Peyer's patch (tissue), 4 donors: Measurements from ENCODE around the gene CACNG3. TPM values are rescaled to one million over a fixed set of nuclear protein-coding genes. Genes with fewer than 3 reads are reported as not detected.

ENCODE experiments used
- DNase-seq, 3 donors: peaks; one replicate each; pipeline ENCODE4 v3.0.0-alpha.2; 2017 to 2019
- H3K27ac ChIP-seq, 4 donors: fragments of 200-600 bp; sonication (generic); one replicate each; pipeline ENCODE4 v1.5.1; 2016 to 2019
- H3K27me3 ChIP-seq, 2 donors: fragments of 200-600 bp; sonication (generic); one replicate each; pipeline ENCODE4 v1.5.1; 2019
- H3K36me3 ChIP-seq, 3 donors: fragments of 200-600 bp; sonication (generic); one replicate each; pipeline ENCODE4 v1.5.1; 2016 to 2019
- H3K4me1 ChIP-seq, 4 donors: fragments of 200-600 bp; sonication (generic); one replicate each; pipeline ENCODE4 v1.5.1; 2016 to 2019
- H3K4me3 ChIP-seq, 4 donors: fragments of 200-600 bp; sonication (generic); 1 replicate in 3 of 4; 2 replicates in 1 of 4; pipeline ENCODE4 v1.5.1; 2016 to 2019; ENCODE audit warnings: mild to moderate bottlenecking in 1 of 4
- H3K9me3 ChIP-seq, 4 donors: fragments of 200-600 bp; sonication (generic); one replicate each; pipeline ENCODE4 v1.5.1; 2016 to 2019; ENCODE audit warnings: mild to moderate bottlenecking in 1 of 4
- POLR2A ChIP-seq, 2 donors: fragments of 450-650 bp; IDR thresholded peaks; one replicate each; pipeline ENCODE4 v1.5.1; 2017; ENCODE audit warnings: antibody characterized with exemption in 2 of 2, mild to moderate bottlenecking in 2 of 2, moderate library complexity in 2 of 2
- total RNA-seq, 4 donors: library from RNA; depleted of rRNA; stranded (reverse); fragments of >200 nt; gene quantifications; one replicate each; pipeline ENCODE4 v1.1.0, GENCODE V29; 2016
- TF ChIP-seq, protein P1 (sequence below), 6 experiments: fragments of 450-650 bp in 4 of 6; fragments of 200-600 bp in 2 of 6; sonication (generic) in 1 of 6; IDR thresholded peaks; one replicate each; pipeline ENCODE4 v1.5.1; 2017 to 2019; ENCODE audit warnings: antibody characterized with exemption in 6 of 6, mild to moderate bottlenecking in 3 of 6, moderate library complexity in 1 of 6

The CACNG3 gene
- total RNA-seq, 4 donors from 2014 or later, result not detected

DNA sequence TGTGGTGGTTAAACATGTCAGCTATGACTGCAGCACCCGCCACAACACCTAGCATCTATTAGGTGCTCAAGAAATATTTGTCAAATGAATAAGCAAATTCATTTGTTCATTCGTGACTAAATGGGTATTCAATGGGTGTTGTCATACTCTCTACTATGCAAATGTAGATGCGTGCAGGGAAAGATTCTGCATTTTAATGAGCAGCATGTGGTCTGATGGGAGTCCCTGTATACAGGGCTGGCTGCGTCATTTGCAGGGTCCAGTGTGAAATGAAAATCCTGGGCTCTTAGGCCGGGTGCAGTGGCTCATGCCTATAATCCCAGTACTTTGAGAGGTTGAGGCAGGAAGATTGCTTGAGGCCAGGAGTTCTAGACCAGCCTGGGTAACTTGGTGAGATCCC is 97.5 kb downstream of the CACNG3 start:
- Histone ChIP-seq H3K4me1 (no peaks in the 10 kb centered on the region), H3K4me3 (no peak overlapping the region), H3K27ac (no peak overlapping the region), H3K36me3 (no peaks in the 10 kb centered on the region), H3K27me3 (no peaks in the 10 kb centered on the region), H3K9me3 (no peaks in the 10 kb centered on the region)
- TF ChIP-seq, protein P1, sequence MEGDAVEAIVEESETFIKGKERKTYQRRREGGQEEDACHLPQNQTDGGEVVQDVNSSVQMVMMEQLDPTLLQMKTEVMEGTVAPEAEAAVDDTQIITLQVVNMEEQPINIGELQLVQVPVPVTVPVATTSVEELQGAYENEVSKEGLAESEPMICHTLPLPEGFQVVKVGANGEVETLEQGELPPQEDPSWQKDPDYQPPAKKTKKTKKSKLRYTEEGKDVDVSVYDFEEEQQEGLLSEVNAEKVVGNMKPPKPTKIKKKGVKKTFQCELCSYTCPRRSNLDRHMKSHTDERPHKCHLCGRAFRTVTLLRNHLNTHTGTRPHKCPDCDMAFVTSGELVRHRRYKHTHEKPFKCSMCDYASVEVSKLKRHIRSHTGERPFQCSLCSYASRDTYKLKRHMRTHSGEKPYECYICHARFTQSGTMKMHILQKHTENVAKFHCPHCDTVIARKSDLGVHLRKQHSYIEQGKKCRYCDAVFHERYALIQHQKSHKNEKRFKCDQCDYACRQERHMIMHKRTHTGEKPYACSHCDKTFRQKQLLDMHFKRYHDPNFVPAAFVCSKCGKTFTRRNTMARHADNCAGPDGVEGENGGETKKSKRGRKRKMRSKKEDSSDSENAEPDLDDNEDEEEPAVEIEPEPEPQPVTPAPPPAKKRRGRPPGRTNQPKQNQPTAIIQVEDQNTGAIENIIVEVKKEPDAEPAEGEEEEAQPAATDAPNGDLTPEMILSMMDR (IDR thresholded peaks at IDR 0.05), result no peak
- no peak for TF ChIP-seq POLR2A (IDR thresholded peaks at IDR 0.05)
- no peak for DNase-seq

DNA sequence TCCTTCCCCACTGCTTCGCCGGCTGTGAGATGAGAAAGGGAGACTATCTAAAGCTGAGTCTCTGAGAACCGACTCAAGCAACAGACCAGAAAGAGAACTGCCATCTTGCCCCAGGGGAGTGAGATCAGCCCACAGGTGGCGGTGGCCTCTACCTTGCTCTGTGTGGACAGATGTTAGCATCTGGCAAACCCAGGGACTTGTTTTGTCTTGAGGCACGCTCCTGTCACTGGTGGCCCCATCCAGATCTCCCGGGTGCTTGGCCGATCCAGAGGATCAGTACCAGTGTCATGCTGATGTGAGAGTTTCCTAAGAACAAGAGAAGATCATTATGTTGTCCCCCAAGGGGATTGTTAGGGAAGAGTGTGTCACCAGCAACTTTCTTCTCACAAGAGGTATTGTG is 101.4 kb downstream of the CACNG3 start:
- Histone ChIP-seq H3K9me3 (no peaks in the 10 kb centered on the region), H3K4me3 (no peak overlapping the region), H3K4me1 (no peaks in the 10 kb centered on the region), H3K36me3 (no peaks in the 10 kb centered on the region), H3K27me3 (no peaks in the 10 kb centered on the region), H3K27ac (no peak overlapping the region)
- DNase-seq, result no peak
- TF ChIP-seq POLR2A (IDR thresholded peaks at IDR 0.05), result no peak
- TF ChIP-seq, protein P1 (IDR thresholded peaks at IDR 0.05), result no peak

DNA sequence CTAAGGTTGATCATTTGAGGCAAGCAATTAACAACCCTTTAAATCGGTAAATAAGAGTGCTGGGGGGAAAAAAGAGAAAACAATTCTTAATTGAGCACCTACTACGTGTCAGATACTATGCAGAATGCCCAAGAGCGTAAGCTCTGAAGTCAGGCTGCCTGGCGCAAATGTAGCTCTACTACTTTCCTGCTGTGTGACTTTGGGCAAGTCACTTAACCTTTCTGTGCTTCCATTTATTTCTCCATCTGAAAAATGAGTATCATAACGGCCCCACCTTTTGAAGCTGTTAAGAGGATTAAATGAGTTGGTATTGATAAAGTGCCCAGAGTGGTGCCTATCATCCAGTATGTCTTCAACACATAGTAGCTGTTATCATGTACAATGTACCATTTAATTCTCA is 102.0 kb downstream of the CACNG3 start:
- H3K27me3 ChIP-seq, result no peaks in the 10 kb centered on the region
- H3K4me3 ChIP-seq, result no peak overlapping the region
- TF ChIP-seq, protein P1 (IDR thresholded peaks at IDR 0.05), result no peak
- no peak for TF ChIP-seq POLR2A (IDR thresholded peaks at IDR 0.05)
- H3K4me1 ChIP-seq, result no peaks in the 10 kb centered on the region
- H3K27ac ChIP-seq, result no peak overlapping the region
- H3K9me3 ChIP-seq, result no peaks in the 10 kb centered on the region
- no peak for DNase-seq
- no peaks in the 10 kb centered on the region for H3K36me3 ChIP-seq

DNA sequence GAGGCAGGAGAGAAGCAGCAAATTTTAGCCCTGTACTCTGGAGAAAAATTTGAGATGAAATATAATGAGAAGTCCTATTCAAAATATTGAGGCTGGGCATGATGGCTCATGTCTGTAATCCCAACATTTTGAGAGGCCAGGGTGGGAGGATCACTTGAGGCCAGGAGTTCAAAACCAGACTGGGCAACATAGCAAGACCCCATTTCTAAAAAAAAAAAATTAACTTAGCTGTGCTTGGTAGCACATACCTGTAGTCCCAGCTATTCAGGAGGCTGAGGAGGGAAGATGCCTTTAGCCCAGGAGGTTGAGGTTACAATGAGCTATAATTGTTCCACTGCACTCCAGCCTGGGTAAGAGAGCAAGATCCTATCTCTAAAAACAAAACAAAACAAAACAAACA is 103.4 kb downstream of the CACNG3 start:
- Histone ChIP-seq H3K9me3 (no peaks in the 10 kb centered on the region), H3K27ac (no peak overlapping the region), H3K4me1 (no peaks in the 10 kb centered on the region), H3K27me3 (no peaks in the 10 kb centered on the region), H3K36me3 (no peaks in the 10 kb centered on the region), H3K4me3 (no peak overlapping the region)
- DNase-seq, result no peak
- TF ChIP-seq, protein P1 (IDR thresholded peaks at IDR 0.05), result no peak
- TF ChIP-seq POLR2A (IDR thresholded peaks at IDR 0.05), result no peak

DNA sequence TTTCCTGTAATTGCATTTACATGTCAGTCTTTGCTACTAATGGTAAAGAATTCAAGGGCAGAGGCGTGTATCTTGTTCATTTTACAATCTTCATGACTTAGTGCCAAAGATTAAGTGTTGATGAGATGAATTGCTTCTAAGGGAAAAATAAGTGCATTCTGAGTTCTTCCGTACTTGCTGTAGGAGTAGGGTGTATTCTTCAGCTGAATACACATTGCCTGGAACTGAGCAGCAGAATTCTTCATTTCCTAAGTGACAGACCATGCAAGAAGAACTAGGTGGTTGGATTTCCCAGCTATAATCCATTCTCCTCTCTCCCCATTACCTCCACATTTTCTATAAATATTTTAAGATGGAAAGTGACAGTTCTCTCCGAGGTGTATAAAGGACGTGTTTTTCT is 104.8 kb downstream of the CACNG3 start:
- Histone ChIP-seq H3K36me3 (no peaks in the 10 kb centered on the region), H3K27ac (no peak overlapping the region), H3K9me3 (no peaks in the 10 kb centered on the region), H3K27me3 (no peaks in the 10 kb centered on the region), H3K4me3 (no peak overlapping the region), H3K4me1 (no peaks in the 10 kb centered on the region)
- no peak for DNase-seq
- TF ChIP-seq POLR2A (IDR thresholded peaks at IDR 0.05), result no peak
- TF ChIP-seq, protein P1 (IDR thresholded peaks at IDR 0.05), result no peak

DNA sequence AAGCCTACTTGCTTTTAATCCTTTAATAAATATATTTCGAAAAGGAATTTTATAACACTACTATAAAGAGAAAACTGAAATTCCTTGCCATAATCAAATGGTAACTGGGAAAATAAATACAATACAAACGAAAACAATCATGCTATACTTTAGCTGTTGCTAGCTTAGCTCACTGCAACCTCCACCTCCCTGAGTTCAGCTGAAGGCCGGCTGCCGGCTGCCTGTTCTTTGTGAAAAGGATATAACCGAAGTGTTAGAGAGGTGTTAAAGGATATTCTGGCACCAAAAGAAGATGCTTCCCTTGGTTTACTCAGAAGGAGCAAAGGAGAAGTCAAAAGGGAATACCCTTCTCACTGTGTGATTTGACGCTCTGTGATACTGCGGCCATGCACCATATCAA is 108.5 kb downstream of the CACNG3 start:
- Histone ChIP-seq H3K36me3 (no peaks in the 10 kb centered on the region), H3K4me3 (no peak overlapping the region), H3K9me3 (no peaks in the 10 kb centered on the region), H3K4me1 (no peaks in the 10 kb centered on the region), H3K27me3 (no peaks in the 10 kb centered on the region), H3K27ac (no peak overlapping the region)
- TF ChIP-seq POLR2A (IDR thresholded peaks at IDR 0.05), result no peak
- TF ChIP-seq, protein P1 (IDR thresholded peaks at IDR 0.05), result no peak
- DNase-seq, result no peak
